Liver (tissue), 9 donors: ENCODE data around the gene NECAB2. TPM values are rescaled to one million over a fixed set of nuclear protein-coding genes. Genes with fewer than 3 reads are reported as not detected.

Experiments used
- DNase-seq: peaks from one replicate; pipeline ENCODE4 v3.0.0-alpha.2; 2017; ENCODE audit warnings: low spot score
- H3K27ac ChIP-seq, 2 donors: one replicate each; pipeline ENCODE4 v1.7.0; 2013; ENCODE audit warnings: inconsistent platforms in 2 of 2, low read length in 2 of 2, control low read depth in 1 of 2, low read depth in 1 of 2, mild to moderate bottlenecking in 1 of 2
- H3K27me3 ChIP-seq, 4 donors: one replicate each; pipeline versions ENCODE4 v1.6.1 to v1.7.0; 2013; ENCODE audit warnings: low read length in 3 of 4, inconsistent platforms in 1 of 4, mild to moderate bottlenecking in 1 of 4, moderate library complexity in 1 of 4; ENCODE audit not compliant: control insufficient read depth in 4 of 4, insufficient read depth in 4 of 4
- H3K36me3 ChIP-seq, 4 donors: one replicate each; pipeline versions ENCODE4 v1.6.1 to v1.7.0; 2013; ENCODE audit warnings: low read length in 3 of 4, mild to moderate bottlenecking in 3 of 4, low read depth in 1 of 4, moderate library complexity in 1 of 4; ENCODE audit not compliant: control insufficient read depth in 4 of 4, insufficient read depth in 3 of 4
- H3K4me1 ChIP-seq, 4 donors: one replicate each; pipeline versions ENCODE4 v1.6.1 to v1.7.0; 2013; ENCODE audit warnings: low read length in 3 of 4, mild to moderate bottlenecking in 3 of 4, moderate library complexity in 1 of 4; ENCODE audit not compliant: control insufficient read depth in 4 of 4, insufficient read depth in 4 of 4
- H3K4me3 ChIP-seq, 3 donors: one replicate each; pipeline versions ENCODE4 v1.6.1 to v1.7.0; 2013; ENCODE audit warnings: low read length in 3 of 3, control low read depth in 1 of 3, low read depth in 1 of 3, mild to moderate bottlenecking in 1 of 3
- H3K9ac ChIP-seq, 2 donors: one replicate each; pipeline ENCODE4 v1.7.0; 2013; ENCODE audit warnings: low read length in 2 of 2, mild to moderate bottlenecking in 2 of 2, moderate library complexity in 2 of 2, control low read depth in 1 of 2, low read depth in 1 of 2
- H3K9me3 ChIP-seq, 4 donors: one replicate each; pipeline versions ENCODE4 v1.6.1 to v1.7.0; 2013; ENCODE audit warnings: low read length in 3 of 4; ENCODE audit not compliant: control insufficient read depth in 4 of 4
- ATF3 ChIP-seq: IDR thresholded peaks from 2 replicates; pipeline ENCODE4 v1.6.1; 2016; ENCODE audit warnings: antibody characterized with exemption
- CTCF ChIP-seq: fragments of 150-350 bp; IDR thresholded peaks from 2 replicates; pipeline ENCODE4 v1.5.1; 2017; ENCODE audit warnings: improper control_type of control experiment, low read depth, low read length; ENCODE audit not compliant: missing input control
- EGR1 ChIP-seq, 2 donors: IDR thresholded peaks; 2 replicates each; pipeline ENCODE4 v1.6.1; 2016 to 2018; ENCODE audit warnings: antibody characterized with exemption in 2 of 2, low read depth in 2 of 2
- FOXA1 ChIP-seq: IDR thresholded peaks from 2 replicates; pipeline ENCODE4 v1.6.1; 2016; ENCODE audit warnings: antibody characterized with exemption
- FOXA2 ChIP-seq: IDR thresholded peaks from 2 replicates; pipeline ENCODE4 v1.6.1; 2016; ENCODE audit warnings: antibody characterized with exemption
- GABPA ChIP-seq, 2 donors: IDR thresholded peaks in 1 of 2; conservative IDR thresholded peaks in 1 of 2; 2 replicates each; pipeline ENCODE4 v1.6.1; 2016; ENCODE audit warnings: antibody characterized with exemption in 2 of 2, mild to moderate bottlenecking in 1 of 2, moderate library complexity in 1 of 2
- HNF4A ChIP-seq, 2 donors: conservative IDR thresholded peaks; 2 replicates each; pipeline ENCODE4 v1.6.1; 2016; ENCODE audit warnings: antibody characterized with exemption in 2 of 2, mild to moderate bottlenecking in 2 of 2
- HNF4G ChIP-seq: IDR thresholded peaks from 2 replicates; pipeline ENCODE4 v1.6.1; 2016; ENCODE audit warnings: antibody characterized with exemption
- JUND ChIP-seq, 2 donors: IDR thresholded peaks; 2 replicates each; pipeline ENCODE4 v1.6.1; 2016; ENCODE audit warnings: antibody characterized with exemption in 2 of 2
- MAX ChIP-seq: IDR thresholded peaks from 2 replicates; pipeline ENCODE4 v1.6.1; 2016; ENCODE audit warnings: antibody characterized with exemption
- NR2F2 ChIP-seq: IDR thresholded peaks from 2 replicates; pipeline ENCODE4 v1.6.1; 2016; ENCODE audit warnings: antibody characterized with exemption
- RAD21 ChIP-seq, 2 donors: IDR thresholded peaks; 2 replicates each; pipeline ENCODE4 v1.6.1; 2016; ENCODE audit warnings: antibody characterized with exemption in 2 of 2, mild to moderate bottlenecking in 2 of 2
- REST ChIP-seq: IDR thresholded peaks from 2 replicates; pipeline ENCODE4 v1.6.1; 2016; ENCODE audit warnings: antibody characterized with exemption, mild to moderate bottlenecking
- RXRA ChIP-seq, 2 donors: IDR thresholded peaks; 2 replicates each; pipeline ENCODE4 v1.6.1; 2017 to 2018; ENCODE audit warnings: antibody characterized with exemption in 2 of 2, mild to moderate bottlenecking in 1 of 2
- SP1 ChIP-seq: IDR thresholded peaks from 2 replicates; pipeline ENCODE4 v1.6.1; 2018; ENCODE audit warnings: antibody characterized with exemption, mild to moderate bottlenecking
- TAF1 ChIP-seq: conservative IDR thresholded peaks from 2 replicates; pipeline ENCODE4 v1.6.1; 2016; ENCODE audit warnings: antibody characterized with exemption, mild to moderate bottlenecking
- YY1 ChIP-seq: IDR thresholded peaks from 2 replicates; pipeline ENCODE4 v1.6.1; 2016; ENCODE audit warnings: antibody characterized with exemption, mild to moderate bottlenecking
- ZBTB33 ChIP-seq: IDR thresholded peaks from 2 replicates; pipeline ENCODE4 v1.6.1; 2016; ENCODE audit warnings: antibody characterized with exemption
- WGBS: extraction: QIAGEN DNeasy Blood & Tissue Kit; methylation state at CpG from one replicate; pipeline ENCODE4 v1.1.7; 2013; 5-methylcytosine and 5-hydroxymethylcytosine counted together
- polyA plus RNA-seq, 2 donors: library from polyadenylated mRNA; stranded (reverse) in 1 of 2; unstranded in 1 of 2; fragments of 200-250 nt in 1 of 2; fragments of >200 nt in 1 of 2; fragmentation: Nextera tagmentation in 1 of 2; extraction: Ambion mirVana in 1 of 2; gene quantifications; one replicate each; pipeline versions ENCODE4 v1.2.1 to v1.2.3, GENCODE V29; 2013 to 2015
- total RNA-seq, 2 donors: library from RNA; depleted of rRNA; stranded (reverse); fragments of >200 nt; gene quantifications; one replicate each; pipeline ENCODE4 v1.2.3, GENCODE V29; 2014
- donor health status: healthy.
- donor health status: healthy.
- donor health status: healthy.
- donor health status: healthy.
- donor health status: healthy.

Gene NECAB2
- total and polyA plus RNA-seq, 4 donors: 2.7 to 3.8 (median 2.9) TPM; not detected in 1

- WGBS: 92% methylated on average over 12 of the region's 12 CpGs
- Histone ChIP-seq H3K9ac (no peak overlapping the region), H3K27me3 (no peaks in the 10 kb centered on the region), H3K4me1 (no peaks in the 10 kb centered on the region), H3K9me3 (peaks cover 0 to 10% (median 2%) of the 10 kb centered on the region in 4 donors), H3K4me3 (no peak overlapping the region), H3K36me3 (no peaks in the 10 kb centered on the region), H3K27ac (no peak overlapping the region)
- DNase-seq: no peak
- TF ChIP-seq RAD21 (IDR thresholded peaks at IDR 0.05) (no peak), CTCF (no peak), FOXA1 (no peak), SP1 (no peak), ATF3 (no peak), GABPA (IDR thresholded peaks at IDR 0.05 in 1 of 2, conservative IDR thresholded peaks at IDR 0.05 in 1 of 2) (no peak), EGR1 (IDR thresholded peaks at IDR 0.05; ENCODE audit: low read depth in 2 of 2) (no peak), YY1 (no peak), NR2F2 (no peak), RXRA (IDR thresholded peaks at IDR 0.05) (no peak), MAX (no peak), HNF4A (conservative IDR thresholded peaks at IDR 0.05) (no peak), FOXA2 (no peak), JUND (IDR thresholded peaks at IDR 0.05) (no peak), TAF1 (no peak), HNF4G (no peak), REST (no peak), ZBTB33 (no peak)
Measured at GRCh38 chr16:84016477-84016876, 48.4 kb downstream of the NECAB2 start.
